EL (cell line): Measurements from ENCODE around the gene OR51E2.
"Not testable (repeated sequence)": the region's sequence is repeated elsewhere in the genome, so short reads cannot be mapped to it uniquely, and the experiment has no call there.

Experiments used
- DNase-seq: peaks from one replicate; pipeline ENCODE4 v3.0.0-alpha.2; 2016

Gene OR51E2, protein sequence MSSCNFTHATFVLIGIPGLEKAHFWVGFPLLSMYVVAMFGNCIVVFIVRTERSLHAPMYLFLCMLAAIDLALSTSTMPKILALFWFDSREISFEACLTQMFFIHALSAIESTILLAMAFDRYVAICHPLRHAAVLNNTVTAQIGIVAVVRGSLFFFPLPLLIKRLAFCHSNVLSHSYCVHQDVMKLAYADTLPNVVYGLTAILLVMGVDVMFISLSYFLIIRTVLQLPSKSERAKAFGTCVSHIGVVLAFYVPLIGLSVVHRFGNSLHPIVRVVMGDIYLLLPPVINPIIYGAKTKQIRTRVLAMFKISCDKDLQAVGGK

DNA sequence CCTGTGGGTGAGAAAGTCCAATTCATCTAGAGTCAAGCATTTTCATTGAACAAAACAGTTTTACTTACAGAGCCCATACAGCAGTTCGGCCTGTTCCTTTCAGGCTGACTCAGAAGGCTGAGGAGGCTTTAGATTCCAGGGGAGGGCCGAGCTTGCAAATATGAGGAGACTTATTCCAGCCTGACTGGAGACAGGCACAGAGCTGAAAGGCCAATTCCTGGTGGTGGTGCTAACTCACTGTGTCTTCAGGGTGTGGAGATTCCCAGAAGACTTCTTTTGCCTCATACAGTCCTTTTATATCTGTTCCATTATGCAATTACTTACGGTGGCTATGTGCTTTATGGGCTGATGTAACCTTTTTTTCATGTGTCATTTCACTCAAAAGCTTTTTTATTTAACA is at the start of gene OR51E2:
Gene OR51E2 (minus strand): TSS at position 269 of the 400 bp plus-strand sequence. CDS start 15,142 bp downstream, outside the sequence.
- DNase-seq: peak; percentile 39

DNA sequence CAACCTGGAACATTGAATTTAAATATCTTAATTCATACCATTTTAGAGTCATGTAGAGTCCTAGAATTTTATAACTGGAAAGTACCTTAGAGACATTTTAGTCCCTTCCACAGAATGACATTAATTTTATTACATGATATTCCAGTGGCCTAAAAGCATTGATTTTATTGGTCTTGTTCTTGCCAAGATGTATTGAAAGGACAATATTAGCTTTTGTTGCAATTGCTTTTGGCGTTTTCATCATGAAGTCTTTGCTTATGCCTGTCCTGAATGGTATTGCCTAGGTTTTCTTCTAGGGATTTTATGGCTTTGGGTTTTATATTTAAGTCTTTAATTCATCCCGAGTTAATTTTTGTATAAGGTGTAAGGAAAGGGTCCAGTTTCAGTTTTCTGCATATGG is 43.1 kb upstream of the OR51E2 start:
- no peak for DNase-seq

DNA sequence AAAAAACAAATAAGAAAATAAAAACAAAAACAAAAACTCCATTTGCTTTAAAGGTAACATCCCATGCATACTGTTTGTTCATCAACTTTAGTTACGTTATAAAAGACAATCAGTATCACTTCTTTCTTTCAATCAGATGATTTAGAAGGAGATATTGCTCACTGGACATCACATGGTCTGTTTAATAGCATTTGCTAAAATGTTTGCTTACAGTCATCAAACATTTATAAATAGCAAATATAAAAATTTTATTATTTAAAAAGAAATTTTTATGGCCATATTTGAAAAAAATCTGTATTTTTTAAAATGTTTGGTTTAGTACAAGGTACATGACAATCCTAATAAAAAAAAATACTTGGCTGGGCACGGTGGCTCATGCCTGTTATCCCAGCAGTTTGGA is 29.5 kb upstream of the OR51E2 start:
- DNase-seq: no peak

DNA sequence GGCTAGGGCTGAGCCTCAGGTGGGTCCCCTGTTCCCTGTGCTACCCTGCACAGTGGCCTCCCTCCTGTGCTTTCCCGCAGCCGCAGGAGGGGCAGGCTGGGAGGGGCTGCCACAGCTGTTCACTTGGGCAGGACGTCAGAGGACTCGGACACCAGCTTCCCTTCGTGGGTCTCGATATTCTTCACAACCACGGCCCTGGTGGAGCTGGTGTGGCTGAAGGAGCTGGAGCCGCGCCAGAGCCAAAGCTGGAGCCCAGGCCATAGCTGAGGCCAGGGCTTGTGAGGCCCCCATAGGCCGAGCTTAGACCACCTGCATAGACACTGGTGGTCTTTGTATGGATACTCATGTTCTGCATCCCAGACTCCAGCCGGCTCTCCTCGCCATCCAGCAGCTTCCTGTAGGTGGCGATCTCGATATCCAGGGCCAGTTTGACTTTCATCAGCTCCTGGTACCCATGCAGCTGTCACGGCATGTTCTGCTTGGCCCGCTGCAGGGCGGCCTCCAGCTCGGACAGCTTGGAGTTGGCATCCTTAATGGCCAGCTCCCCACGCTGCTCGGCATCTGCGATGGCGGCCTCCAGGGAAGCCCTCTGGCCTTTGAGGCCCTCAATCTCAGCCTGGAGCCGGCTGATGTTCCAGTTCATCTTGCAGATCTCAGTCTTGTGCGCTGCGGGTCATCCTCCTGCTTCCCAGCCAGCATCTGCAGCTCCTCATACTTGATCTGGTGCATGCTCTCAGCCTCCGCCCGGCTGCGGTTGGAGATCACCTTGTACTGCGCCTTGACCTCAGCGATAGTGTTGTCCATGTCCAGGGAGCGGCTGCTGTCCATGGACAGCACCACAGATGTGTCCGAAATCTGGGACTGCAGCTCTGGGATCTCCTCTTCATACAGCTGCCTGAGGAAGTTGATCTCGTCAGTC is 25.2 kb upstream of the OR51E2 start:
- DNase-seq: not testable (repeated sequence)

DNA sequence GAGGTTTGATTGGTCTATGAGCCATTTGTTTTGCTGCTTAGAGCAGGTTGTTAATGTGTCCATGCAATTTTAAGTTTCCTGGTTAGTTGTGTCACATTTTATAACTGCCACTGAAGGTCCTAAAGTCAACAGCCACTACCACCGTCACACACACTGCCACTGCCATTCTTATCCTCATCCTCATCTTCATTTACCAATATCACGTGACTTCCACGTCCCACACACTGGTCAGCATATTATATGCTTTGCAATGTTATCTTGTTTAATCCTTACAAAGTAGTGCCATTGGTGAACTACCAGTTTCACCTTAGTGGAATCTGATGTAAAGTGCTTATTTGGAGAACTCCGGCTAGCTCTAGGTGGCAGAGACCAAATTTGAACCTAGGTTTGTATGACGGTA is 16.6 kb upstream of the OR51E2 start:
- DNase-seq: no peak

DNA sequence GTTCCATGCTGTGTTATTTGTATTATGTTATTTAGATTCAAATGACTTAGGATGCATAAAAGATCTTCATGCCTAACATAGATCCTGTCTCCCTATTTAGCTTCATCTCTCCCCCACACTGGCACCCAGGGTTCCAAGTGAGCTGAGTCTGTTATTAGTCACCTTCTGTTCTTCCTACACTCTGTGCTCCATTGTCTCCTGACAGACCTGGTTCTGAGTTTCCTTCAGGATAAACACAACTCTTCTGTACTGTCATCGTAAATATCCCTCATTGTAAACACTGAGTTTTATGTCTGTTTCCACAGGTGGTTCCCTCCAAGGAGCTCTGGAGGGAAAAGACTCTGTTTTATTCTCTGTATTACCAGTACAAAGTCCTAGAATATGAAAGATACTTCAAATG is 15.6 kb upstream of the OR51E2 start:
- DNase-seq: no peak

DNA sequence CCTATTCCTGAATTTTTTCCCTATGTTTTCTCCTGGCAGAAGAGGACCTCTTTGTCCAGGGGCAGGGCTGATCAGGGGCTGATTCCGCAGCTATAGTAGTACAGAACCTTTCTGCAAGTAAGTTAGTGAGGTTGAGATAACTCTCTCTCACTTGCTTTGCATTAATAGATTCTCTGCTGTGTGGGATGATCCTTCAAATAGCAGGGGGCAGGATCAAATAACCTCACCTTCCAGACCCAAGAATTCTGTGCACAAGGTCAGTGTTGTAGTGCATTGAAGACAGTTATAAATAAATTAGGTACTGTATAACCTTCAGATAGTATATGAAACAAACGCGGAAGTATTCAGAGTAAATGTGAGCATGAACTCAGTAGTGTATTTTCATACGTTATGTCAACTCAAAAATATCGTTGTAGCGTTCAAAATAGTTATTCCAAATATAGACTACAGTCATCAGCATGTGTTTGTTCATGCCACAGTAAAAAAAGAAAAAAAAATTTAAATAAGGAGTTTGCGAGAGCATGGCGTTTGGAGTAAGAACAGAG is 7.2 kb upstream of the OR51E2 start:
- no peak for DNase-seq

DNA sequence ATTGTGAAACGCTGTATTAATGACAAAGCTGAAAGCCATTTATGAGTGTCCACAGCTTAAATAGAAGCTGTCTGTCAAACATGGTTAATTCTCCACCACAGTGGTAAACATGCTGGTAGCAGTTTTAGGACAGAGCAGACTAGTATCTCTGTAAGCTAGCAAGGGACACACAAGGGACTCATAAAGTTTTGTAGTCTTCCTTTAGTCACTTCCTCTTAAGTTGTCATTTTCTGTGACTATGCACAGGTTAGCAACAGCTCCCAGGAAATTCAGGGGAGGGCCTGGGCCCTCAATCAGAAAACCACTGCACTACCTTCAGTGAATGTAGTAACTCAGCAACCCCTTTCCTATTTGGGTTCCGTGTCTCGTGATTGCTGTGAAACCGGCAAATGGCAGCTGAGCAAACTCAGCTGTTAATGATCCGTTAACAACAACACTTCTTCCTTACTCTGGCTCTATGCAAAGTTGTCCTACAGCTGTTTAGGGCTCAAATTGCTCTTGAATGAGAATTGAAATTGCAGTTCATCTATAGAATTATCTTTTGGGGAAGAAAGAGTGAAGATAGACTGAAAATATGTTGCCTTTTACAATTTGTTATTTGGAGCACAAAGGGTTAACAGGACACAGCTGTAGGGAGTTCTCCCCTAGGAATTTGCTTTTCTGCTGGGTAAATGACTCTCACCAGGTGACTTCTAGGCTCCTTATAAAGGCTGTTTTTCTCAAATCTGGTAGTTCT is 6.6 kb upstream of the OR51E2 start, which contains the start of gene MMP26:
Gene MMP26 (plus strand): TSS at position 731 of the 736 bp plus-strand sequence.
- DNase-seq: no peak

DNA sequence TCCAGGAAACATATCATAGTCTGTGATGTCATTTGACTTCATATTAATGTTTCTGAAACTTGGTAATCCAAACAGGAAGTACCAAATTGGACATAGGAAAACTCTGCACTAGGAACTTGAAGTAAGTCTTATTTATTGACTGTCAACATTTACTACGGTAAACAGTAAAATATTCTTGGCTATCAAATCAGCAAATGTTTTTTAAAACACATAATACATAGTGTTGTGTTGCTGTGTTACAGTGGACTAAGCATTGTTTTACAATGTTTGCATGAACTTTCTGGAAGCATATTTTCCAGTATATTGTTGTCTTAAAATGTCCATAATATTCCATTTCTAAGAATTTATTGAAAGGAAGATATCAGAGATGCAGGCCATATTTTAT is 2.8 kb upstream of the OR51E2 start:
- no peak for DNase-seq

DNA sequence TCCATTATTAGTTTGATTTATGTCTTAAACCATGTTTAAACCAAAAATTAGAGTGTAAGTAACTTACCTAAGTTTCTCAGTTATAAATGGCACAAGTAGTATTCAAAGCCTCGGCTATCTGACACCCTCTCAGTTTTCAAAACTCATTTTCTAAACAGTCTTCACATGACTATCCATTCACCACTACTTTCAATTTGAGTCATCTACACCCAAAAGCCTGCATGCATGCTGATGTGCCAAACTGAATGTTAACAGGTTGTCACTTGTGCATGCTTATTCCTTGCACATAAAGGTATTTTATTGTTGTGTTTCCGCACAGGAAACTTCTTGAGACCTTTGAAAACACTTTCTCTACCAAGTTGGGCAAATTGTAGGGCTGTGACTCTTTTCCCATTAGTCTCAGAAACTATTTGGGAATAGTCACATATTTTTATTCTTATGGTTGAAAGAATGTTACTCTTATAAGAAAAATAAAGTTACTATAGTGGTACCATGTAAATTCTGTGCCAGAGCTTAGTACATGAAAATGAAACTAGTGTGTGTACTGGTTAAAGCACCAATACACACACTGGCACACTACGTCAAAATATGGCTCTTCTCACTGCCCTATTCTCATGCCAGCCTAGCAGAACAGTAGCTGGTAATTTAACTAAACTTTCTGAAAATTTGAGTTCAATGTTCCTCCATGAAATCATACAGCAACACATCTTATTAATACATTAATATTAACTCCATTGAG is 2.2 kb upstream of the OR51E2 start:
- DNase-seq: no peak

DNA sequence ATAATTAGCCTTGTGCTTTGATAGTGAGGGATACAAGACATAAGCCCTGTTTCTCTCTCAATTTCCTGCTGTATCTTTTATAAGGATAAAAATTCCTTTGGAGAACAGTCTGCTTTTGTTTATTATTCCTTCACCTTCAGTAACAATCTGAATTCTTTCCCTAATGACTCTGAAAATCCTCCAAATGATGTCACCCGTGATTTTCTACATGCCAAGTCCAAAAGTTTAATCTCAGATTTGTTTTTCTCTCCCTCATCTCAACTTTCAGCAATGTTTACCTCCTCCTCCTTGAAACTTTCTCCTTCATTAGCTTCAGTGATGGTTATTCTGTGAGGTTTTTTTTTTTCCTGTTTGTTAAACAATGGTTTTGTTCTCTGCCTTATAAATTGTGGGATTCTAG is 2.2 kb downstream of the OR51E2 start:
- DNase-seq: no peak

DNA sequence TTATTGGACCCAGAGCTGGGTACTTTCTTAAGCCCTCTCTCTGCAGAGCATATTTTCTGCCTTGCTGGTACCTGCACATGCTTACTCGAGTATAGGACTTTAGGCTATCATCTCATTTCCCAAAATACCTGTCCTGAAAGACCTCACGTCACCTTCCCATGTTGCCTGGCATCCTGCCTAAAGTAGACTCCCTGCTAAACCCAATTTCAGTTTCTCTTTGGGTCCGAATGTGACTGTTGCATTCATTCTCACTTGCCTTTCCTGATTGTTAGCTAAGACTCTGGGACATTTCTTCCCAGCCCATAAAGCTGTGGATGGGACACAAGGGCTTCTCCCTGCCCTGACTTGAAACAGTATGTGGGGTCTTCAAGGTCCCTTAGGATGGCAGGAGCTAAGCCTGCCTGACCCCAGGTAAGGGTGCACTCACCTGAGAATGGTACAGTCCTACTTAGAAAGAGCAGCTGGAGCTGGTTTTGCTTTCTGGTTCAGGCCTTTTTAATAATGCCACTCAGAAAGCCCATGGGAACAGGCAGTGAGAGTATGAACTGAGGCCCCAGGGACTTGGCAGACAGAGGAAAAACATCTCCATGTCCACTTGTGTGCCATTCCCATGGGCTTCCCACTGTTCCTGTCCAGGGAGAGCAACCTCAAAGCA is 12.9 kb downstream of the OR51E2 start:
- no peak for DNase-seq

DNA sequence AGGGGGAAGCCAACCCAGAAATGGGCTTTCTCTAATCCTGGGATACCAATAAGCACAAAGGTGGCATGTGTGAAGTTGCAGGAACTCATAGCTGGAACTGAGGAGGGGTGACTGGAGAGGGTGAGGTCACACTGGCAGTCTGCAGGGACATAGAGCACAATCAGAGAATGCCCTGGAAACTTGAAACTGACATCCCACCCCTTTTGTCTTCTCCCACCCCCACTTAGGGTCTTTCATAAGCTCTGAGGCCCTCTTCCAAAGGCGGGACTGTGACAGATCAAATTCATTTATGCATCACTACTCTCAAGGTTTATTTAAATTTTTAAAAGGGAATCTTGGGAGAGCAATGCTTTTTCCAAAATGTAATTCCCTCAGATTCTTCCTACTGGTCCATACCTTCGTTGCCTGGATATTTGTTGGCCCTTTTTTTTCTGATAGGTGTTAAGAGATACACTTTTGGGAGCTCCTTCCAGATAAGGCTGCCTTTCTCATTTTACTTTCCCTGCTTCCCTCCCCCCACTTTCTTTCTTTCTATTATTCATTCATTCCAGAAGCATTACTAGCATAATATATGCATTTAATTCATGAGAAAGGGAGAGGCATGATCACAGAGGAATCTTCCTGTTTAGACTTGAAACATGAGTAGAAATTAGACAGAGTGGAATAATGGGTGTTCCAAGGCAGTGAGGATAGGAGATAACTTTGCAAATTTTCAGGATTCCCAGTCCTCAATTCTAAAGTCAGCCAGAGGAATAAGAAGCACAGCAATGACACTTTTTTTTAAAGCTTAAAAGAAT is 14.8 kb downstream of the OR51E2 start:
- peak; percentile 53 for DNase-seq

DNA sequence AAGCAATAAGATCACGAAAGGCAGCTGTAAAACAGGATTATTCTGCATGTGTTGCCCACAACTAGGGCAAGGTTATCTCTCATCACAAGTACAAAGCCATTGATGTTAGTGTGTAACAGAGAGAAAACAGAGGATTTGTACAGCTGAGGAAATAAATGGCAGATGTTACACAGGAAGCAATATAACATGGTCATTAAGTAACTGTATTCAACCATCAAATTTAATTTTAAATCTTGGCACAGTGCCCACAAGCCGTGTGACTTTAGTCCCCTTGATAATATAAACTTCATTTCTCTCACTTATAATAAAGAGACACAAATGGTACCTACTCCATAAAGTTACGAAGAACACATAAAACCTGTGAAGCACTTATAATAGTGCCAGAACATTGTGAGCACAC is 17.3 kb downstream of the OR51E2 start:
- no peak for DNase-seq

DNA sequence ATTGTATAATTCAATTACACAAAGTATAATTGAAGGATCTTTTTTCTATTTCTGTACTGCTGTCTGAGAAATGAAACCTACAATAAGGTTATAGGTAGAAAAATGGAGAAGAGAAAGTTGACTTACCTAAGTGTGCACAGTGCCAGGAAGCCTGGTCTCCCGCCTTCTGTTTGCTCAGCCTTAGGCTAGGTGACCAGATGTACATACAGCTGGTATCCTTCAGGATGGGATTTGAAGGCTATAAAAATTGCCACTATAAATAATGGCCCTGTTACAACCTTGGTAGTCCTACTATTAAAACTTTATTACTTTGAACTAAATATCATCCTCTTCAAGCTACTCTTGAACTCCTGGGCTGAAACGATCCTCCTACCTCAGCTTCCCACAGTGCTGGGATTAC is 19.7 kb downstream of the OR51E2 start:
- DNase-seq: no peak

DNA sequence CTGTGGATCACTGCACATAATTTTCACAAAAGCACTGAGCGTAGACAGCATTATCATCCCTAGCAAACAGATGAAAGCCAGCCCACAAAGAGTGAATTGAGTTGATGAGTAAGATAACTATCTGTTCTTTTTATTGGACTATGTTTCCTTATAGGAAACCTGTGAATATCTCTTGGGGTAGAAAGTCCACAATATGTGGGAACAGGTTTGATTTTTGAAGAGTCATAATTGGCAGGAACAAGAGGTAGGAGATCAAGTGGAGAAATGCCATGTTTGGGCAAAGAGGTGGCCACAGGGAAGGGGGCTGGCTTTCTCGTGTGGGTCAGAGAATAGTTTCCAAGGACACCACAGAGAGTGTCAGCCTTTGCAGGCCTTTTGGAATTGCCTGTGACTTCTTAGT is 23.9 kb downstream of the OR51E2 start:
- DNase-seq: no peak

DNA sequence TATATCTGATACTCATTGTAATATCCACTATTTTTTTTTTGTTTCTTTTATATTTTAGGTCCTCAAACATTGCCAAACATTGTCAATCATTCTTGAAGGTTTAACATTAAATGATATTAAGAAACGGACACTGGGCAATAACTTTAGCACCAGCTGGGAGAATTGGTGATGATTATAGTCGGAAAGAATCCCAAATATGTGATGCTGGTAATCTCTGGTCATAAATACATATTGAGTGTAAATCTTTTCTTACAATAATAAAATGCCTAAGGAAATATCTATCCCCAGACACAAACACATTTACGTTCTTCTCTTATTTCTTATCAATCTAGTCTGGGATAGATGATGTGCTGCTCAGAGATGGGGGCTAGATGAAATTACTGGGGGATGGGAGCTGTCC is 25.2 kb downstream of the OR51E2 start:
- peak; percentile 67 for DNase-seq

DNA sequence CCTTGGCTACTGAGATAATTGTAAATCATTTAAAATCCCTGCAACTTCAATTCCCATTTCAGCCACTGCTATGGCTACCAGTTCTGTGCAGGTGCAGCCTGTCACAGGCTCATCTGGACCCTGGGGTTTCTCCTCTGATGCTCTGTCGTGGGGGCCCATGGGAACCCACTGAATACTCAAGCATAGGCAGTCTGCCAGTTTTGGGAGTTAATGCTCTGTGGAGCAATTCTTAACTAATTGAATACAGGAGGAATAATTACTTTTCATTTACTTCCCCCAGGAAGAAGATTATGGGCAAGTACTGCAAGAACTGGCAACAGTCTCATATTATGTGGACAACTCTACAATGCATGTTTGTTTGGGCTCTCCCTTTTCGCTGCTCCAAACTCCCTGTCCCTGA is 25.9 kb downstream of the OR51E2 start:
- no peak for DNase-seq

DNA sequence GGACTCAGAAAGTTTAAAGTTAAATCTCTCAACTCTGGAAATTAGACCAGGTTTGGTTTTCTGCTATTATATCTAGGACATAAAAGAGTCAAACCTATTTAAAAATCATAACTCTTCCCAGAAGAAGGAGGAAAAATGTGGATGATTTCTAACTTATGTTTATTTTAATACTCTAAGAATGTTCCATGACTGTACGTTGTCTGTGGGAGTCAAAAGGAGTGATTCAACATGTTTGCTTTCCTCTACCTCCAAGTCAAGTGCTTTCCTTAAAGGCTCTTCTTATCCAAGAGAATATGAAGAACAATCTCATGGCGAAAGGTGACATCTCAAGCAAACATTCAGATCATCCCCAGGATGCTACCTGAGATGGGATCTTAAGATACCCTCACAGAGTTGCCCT is 32.2 kb downstream of the OR51E2 start:
- DNase-seq: no peak

DNA sequence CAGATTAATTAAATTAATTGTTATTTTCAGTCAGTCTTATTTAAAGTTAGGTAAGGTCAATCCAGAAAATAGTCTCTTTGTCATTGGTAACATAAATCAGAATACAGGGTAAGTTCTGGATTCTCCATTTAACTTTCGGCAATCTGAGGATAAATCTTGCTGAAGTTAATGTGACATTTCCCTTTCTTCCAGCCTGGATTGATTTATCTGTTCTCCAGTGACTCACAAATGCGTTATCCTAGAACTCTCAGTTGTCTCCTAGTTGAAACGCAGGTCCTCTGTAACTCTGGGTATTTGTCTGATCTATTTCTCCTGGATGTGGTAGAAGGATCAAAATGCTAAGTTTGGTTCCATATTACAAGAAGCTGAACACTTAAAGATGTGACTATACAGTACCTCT is 32.9 kb downstream of the OR51E2 start:
- DNase-seq: no peak

DNA sequence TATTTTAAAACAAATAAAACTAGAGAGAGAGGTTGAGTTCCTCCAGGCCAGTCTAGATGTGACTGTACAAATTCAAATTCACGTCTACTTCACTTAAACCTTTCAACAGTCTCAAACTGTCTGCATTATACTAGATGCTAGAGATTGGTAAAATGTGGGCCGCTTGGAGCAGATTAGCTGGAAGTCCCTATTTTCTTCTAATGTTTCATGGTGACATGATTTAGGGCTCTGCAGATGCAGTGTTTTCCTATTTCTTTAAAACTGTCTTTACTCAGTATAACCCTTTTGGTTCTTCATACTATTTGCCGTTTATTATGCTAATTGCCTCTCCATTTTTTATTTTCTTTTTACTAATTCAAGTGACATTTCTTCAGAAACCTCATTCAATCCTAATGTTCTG is 33.5 kb downstream of the OR51E2 start:
- no peak for DNase-seq
